AG09319 (cell line): ENCODE data around the gene PTPRD.

Experiments used
- DNase-seq: peaks from one replicate; pipeline ENCODE4 v3.0.0-alpha.2; 2010; ENCODE audit warnings: low read depth; ENCODE audit errors: extremely low read depth
- CTCF ChIP-seq: IDR thresholded peaks from 2 replicates; pipeline ENCODE4 v1.5.1; 2011; ENCODE audit warnings: low read depth, mild to moderate bottlenecking, inconsistent platforms, low read length, moderate library complexity

PTPRD gene

GRCh38 chr9:8437259-8437658 lies 2175.5 kb downstream of the PTPRD start:
- TF ChIP-seq CTCF: no peak
- DNase-seq: no peak

DNA sequence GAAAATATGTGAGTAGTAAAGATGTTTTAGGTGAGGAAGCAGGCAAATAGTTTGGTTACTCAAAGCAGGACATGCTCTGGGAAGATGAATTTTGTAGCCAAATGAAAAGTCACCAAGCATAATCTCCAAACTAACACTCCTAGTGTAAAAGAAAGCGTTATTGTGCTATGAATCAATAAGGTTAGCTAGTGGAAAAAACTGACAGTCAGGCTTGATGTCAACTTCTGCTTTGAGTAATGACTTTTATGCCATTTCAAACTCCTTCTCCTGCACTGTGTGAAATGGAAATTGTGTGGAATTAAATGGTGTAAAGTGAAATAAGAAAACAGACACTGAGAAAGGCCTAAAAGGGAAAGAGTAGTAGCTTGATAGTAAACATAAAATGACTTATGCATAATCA lies 2176.0 kb downstream of the PTPRD start:
- TF ChIP-seq CTCF: no peak
- DNase-seq: no peak

- no peak for DNase-seq
- no peak for TF ChIP-seq CTCF
Measured at GRCh38 chr9:8434621-8435020, 2178.2 kb downstream of the PTPRD start.

DNA sequence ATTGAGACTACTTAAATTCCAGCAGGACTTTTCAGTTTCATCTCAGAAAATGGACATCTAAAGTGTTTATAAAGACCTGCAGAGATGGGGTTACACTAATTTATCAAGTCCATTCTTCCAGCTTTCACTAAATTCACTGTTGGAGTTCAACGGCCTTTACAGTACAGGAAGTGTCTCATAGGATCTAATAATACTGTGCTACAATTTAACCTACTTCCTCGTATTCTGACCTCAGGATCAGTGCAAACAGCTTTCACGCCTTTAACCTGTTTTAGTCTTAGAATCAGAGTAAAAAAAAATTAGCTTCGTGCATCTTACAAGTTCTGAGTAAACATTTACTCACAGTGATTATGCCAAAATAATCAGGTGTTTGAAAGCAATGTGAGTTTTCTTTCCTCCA lies 2180.6 kb downstream of the PTPRD start:
- no peak for TF ChIP-seq CTCF

GRCh38 chr9:8431505-8431904 lies 2181.3 kb downstream of the PTPRD start:
- DNase-seq: no peak
- no peak for TF ChIP-seq CTCF

More for the DNA sequence above, 2180.6 kb downstream of the PTPRD start:
- no peak for DNase-seq

DNA sequence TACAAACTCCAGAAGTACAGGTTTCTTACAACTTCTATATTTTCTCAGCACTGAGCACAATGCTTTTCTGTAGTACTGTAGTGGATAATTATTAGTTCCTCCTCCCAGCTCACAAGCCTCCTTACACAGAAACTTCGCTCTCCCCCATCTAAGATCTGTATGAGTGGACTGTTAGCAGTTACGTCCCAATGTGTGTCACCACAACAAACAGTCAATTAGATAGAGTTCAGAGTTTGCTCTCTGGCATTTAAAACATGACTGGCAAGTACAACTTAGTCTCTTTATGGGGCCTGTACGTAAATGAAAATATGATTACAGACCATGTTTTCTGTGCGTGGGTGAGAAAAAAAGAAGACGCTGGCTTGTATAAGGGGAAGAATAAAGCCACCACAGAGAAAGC lies 2181.9 kb downstream of the PTPRD start:
- DNase-seq: no peak
- no peak for TF ChIP-seq CTCF

DNA sequence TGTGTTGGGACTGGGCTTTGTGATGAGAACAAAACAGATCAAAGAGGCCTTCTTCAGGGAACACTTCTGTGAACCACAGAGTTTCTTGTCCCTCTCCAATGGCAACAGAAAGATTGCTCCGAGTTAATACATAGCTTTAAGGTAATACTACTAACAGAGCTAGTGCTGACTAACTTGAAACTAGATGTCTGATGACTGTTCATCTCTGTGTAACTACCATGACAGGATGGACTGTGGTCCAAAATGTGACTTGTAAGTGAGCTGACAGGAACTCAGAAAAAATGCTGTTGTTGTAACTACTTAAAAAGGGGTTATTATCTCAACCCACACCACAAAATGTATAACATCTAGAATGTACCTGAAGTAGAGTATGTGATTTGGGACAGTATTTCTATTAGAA lies 2183.0 kb downstream of the PTPRD start:
- DNase-seq: no peak
- TF ChIP-seq CTCF: no peak
